IMR-90 (cell line): Measurements from ENCODE around the gene FARP1. TPM values are rescaled to one million over a fixed set of nuclear protein-coding genes. Genes with fewer than 3 reads are reported as not detected.

Source experiments
- ATAC-seq: fragments of 200-7000 bp; cut with Tn5 transposase; 2 replicates; pipeline ENCODE4 v1.9.1; 2020; ENCODE audit warnings: low read depth, mild to moderate bottlenecking, moderate library complexity
- BruUV-seq: library from RNA; stranded (reverse); fragments of 400-500 nt; replicated peaks from 2 replicates; lab custom pipeline; 2021; lab: Mats Ljungman, UMichigan
- CTCF ChIA-PET: fragments of 300-600 bp; formaldehyde crosslinking; extraction: SDS; loops from one replicate; lab custom pipeline; 2021; ENCODE audit warnings: antibody characterized with exemption; lab: Yijun Ruan, JAX
- POLR2A ChIA-PET: fragments of 300-600 bp; sonication (Branson Sonifier 250); formaldehyde crosslinking; loops from one replicate; lab custom pipeline; 2022; ENCODE audit warnings: antibody characterized with exemption; ENCODE audit not compliant: unreplicated experiment; lab: Charles Lee
- DNase-seq: peaks from one replicate; pipeline ENCODE4 v3.0.0; 2013
- H2AFZ ChIP-seq: replicated peaks from 2 replicates; pipeline ENCODE3; 2013; ENCODE audit warnings: low read length, mild to moderate bottlenecking; ENCODE audit not compliant: poor library complexity
- H2AK5ac ChIP-seq: 2 replicates; pipeline ENCODE4 v1.6.1; 2013; ENCODE audit warnings: low read depth, low read length, inconsistent platforms
- H2AK9ac ChIP-seq: replicated peaks from 2 replicates; pipeline ENCODE3; 2013; ENCODE audit warnings: mild to moderate bottlenecking, low read depth, low read length, moderate library complexity; ENCODE audit not compliant: poor library complexity
- H2BK120ac ChIP-seq: 2 replicates; pipeline ENCODE4 v1.6.1; 2013; ENCODE audit warnings: low read depth, low read length, inconsistent platforms
- H2BK15ac ChIP-seq: 3 replicates; pipeline ENCODE4 v1.6.1; 2013; ENCODE audit warnings: low read depth, low read length, inconsistent platforms
- H2BK20ac ChIP-seq: 2 replicates; pipeline ENCODE4 v1.6.1; 2013; ENCODE audit warnings: low read depth, mild to moderate bottlenecking, inconsistent platforms, low read length, moderate library complexity
- H2BK5ac ChIP-seq: 2 replicates; pipeline ENCODE4 v1.6.1; 2013; ENCODE audit warnings: mild to moderate bottlenecking, low read depth, low read length, inconsistent platforms; ENCODE audit not compliant: poor library complexity, severe bottlenecking
- H3K14ac ChIP-seq: replicated peaks from 2 replicates; pipeline ENCODE4 v1.6.1; 2013; ENCODE audit warnings: low read depth, low read length, inconsistent platforms
- H3K18ac ChIP-seq: 2 replicates; pipeline ENCODE4 v1.6.1; 2013; ENCODE audit warnings: low read depth, low read length, control low read depth
- H3K23ac ChIP-seq: 2 replicates; pipeline ENCODE4 v1.6.1; 2013; ENCODE audit warnings: low read depth, low read length, inconsistent platforms
- H3K27ac ChIP-seq: 2 replicates; pipeline ENCODE4 v1.5.1; 2013; ENCODE audit warnings: mild to moderate bottlenecking, control low read depth, low read length; ENCODE audit not compliant: insufficient read depth
- H3K27me3 ChIP-seq: 2 replicates; pipeline ENCODE4 v1.6.1; 2013; ENCODE audit warnings: low read length; ENCODE audit not compliant: control insufficient read depth, insufficient read depth
- H3K36me3 ChIP-seq: 2 replicates; pipeline ENCODE4 v1.6.1; 2013; ENCODE audit warnings: low read length, mixed read lengths; ENCODE audit not compliant: control insufficient read depth, insufficient read depth
- H3K4ac ChIP-seq: 2 replicates; pipeline ENCODE4 v1.6.1; 2013; ENCODE audit warnings: low read depth, low read length, inconsistent platforms
- H3K4me1 ChIP-seq: 2 replicates; pipeline ENCODE4 v1.6.1; 2013; ENCODE audit warnings: low read length, mixed read lengths; ENCODE audit not compliant: control insufficient read depth, insufficient read depth
- H3K4me2 ChIP-seq: 2 replicates; pipeline ENCODE4 v1.6.1; 2013; ENCODE audit warnings: low read depth, mild to moderate bottlenecking, control low read depth, low read length, moderate library complexity
- H3K4me3 ChIP-seq: 2 replicates; pipeline ENCODE4 v1.5.1; 2013; ENCODE audit warnings: low read depth, mild to moderate bottlenecking, control low read depth, low read length, moderate library complexity; ENCODE audit not compliant: insufficient read depth
- H3K56ac ChIP-seq: 2 replicates; pipeline ENCODE4 v1.6.1; 2013; ENCODE audit warnings: low read length, inconsistent platforms; ENCODE audit not compliant: insufficient read depth; ENCODE audit errors: extremely low read depth
- H3K79me1 ChIP-seq, 2 experiments: 2 replicates each; pipeline ENCODE4 v1.6.1; 2013; ENCODE audit warnings: low read length in 2 of 2, inconsistent platforms in 1 of 2, low read depth in 1 of 2
- H3K9ac ChIP-seq: 2 replicates; pipeline ENCODE4 v1.6.1; 2013; ENCODE audit warnings: low read depth, low read length, control low read depth
- H3K9me1 ChIP-seq: 2 replicates; pipeline ENCODE4 v1.6.1; 2013; ENCODE audit warnings: low read length, inconsistent platforms; ENCODE audit not compliant: insufficient read depth
- H3K9me3 ChIP-seq: 2 replicates; pipeline ENCODE4 v1.6.1; 2013; ENCODE audit warnings: low read length; ENCODE audit not compliant: control insufficient read depth, insufficient read depth
- H4K20me1 ChIP-seq: 2 replicates; pipeline ENCODE4 v1.6.1; 2013; ENCODE audit warnings: low read length, inconsistent platforms; ENCODE audit not compliant: insufficient read depth
- H4K5ac ChIP-seq: 2 replicates; pipeline ENCODE4 v1.6.1; 2013; ENCODE audit warnings: mild to moderate bottlenecking, low read depth, low read length, control low read depth
- H4K8ac ChIP-seq, 2 experiments: 2 replicates each; pipeline ENCODE4 v1.6.1; 2013; ENCODE audit warnings: low read depth in 2 of 2, low read length in 2 of 2, control low read depth in 1 of 2, inconsistent platforms in 1 of 2
- H4K91ac ChIP-seq: 2 replicates; pipeline ENCODE4 v1.6.1; 2013; ENCODE audit warnings: low read depth, low read length, inconsistent platforms; ENCODE audit not compliant: insufficient read depth
- NFE2L2 ChIP-seq: fragments of 150-350 bp; IDR thresholded peaks from 2 replicates; pipeline ENCODE4 v1.6.1; 2016; ENCODE audit warnings: low read depth, mild to moderate bottlenecking, low read length
- WGBS, 2 experiments: methylation state at CpG; one replicate each; pipeline versions ENCODE4 v1.1.5 to v1.1.7; 2013; ENCODE audit warnings: missing lambda C conversion rate in 2 of 2; ENCODE audit not compliant: insufficient read length in 1 of 2; ENCODE audit errors: extremely low coverage in 2 of 2; 5-methylcytosine and 5-hydroxymethylcytosine counted together
- dilution Hi-C: fragments of 300-500 bp; cut with HindIII; formaldehyde crosslinking; loops from one replicate; pipeline ENCODE4 v1.14.3; 2018; ENCODE audit warnings: low sequenced_read_pairs; ENCODE audit not compliant: unreplicated experiment
- in situ Hi-C: fragments of 300-500 bp; cut with MboI; formaldehyde crosslinking; loops from 3 replicates; pipeline ENCODE4 v1.14.3; 2019; ENCODE audit warnings: low sequenced_read_pairs, inconsistent platforms, mixed read lengths
- intact Hi-C: fragments of 100-400 bp; cut with micrococcal nuclease; formaldehyde crosslinking; loops from 2 replicates; pipeline ENCODE4 v1.10.0; 2022
- polyA plus RNA-seq, 3 experiments: library from polyadenylated mRNA; depleted of rRNA; stranded (reverse); fragments of >200 nt; gene quantifications; 2 replicates each; pipeline ENCODE4 v1.2.3, GENCODE V29; 2012; ENCODE audit warnings: low replicate concordance in 1 of 3
- total RNA-seq: library from RNA; depleted of rRNA; stranded (reverse); fragments of >200 nt; gene quantifications from 2 replicates; pipeline ENCODE4 v1.2.3, GENCODE V29; 2012

Gene FARP1
- total and polyA plus RNA-seq, 2 of the 4 experiments (the other 2 are of a cell fraction), result 39.6 to 57.0 TPM

DNA sequence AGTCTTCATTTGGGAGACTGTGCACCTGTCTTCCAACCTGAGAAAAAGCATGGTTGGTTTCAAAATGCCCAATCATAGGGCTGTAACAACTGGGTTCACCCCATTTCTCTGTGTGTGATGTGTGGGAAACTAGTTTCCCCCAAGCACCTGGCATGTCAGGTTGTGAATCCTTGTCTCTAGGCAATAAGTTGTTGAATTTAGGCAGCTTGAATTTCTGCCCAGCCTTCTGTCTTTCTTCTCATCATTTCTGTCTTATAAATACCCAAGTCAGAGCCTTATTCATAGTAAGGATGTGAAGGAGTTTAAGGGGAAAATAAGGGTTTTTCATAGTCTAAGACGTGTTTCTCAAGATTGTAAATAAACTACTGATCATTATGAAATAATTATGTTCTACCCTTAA, 204.9 kb downstream of the FARP1 start:
- peaks cover 38% of the 10 kb centered on the region for H4K20me1 ChIP-seq
- H4K5ac ChIP-seq, result no peak overlapping the region
- peaks cover 25% of the 10 kb centered on the region for H3K9me1 ChIP-seq
- no peak for TF ChIP-seq NFE2L2
- H3K27ac ChIP-seq, result no peak overlapping the region
- WGBS, 2 experiments, result no CpG with 5 or more reads among the region's 1 CpG
- no peaks in the 10 kb centered on the region for H3K9me3 ChIP-seq
- H2BK120ac ChIP-seq, result no peak overlapping the region
- H3K36me3 ChIP-seq, result peaks cover 26% of the 10 kb centered on the region
- H2AK5ac ChIP-seq, result no peak overlapping the region
- intact Hi-C loops, result no loop called here
- DNase-seq (no peak), ATAC-seq (no peak)
- H3K14ac ChIP-seq, result no peak overlapping the region
- no peaks in the 10 kb centered on the region for H3K27me3 ChIP-seq
- BruUV-seq, result no TSS peak
- no peak overlapping the region for H4K8ac ChIP-seq
- in situ Hi-C loops, result no loop called here
- dilution Hi-C loops, result no loop called here
- H3K18ac ChIP-seq, result no peak overlapping the region
- ChIA-PET CTCF (no interaction called here), POLR2A (no interaction called here)
- no peak overlapping the region for H2BK20ac ChIP-seq
- H2BK5ac ChIP-seq, result no peak overlapping the region
- H3K9ac ChIP-seq, result no peak overlapping the region
- H3K4me3 ChIP-seq, result no peak overlapping the region
- no peak overlapping the region for H2AFZ ChIP-seq
- no peak overlapping the region for H2BK15ac ChIP-seq
- no peak overlapping the region for H4K91ac ChIP-seq
- H3K4ac ChIP-seq, result no peak overlapping the region
- H3K4me1 ChIP-seq, result no peaks in the 10 kb centered on the region; the same call in 1 of the 2 replicates
- H3K23ac ChIP-seq, result no peak overlapping the region
- peaks cover 45 to 88% of the 10 kb centered on the region in 2 experiments for H3K79me1 ChIP-seq
- H3K56ac ChIP-seq, result no peak overlapping the region
- H3K4me2 ChIP-seq, result no peak overlapping the region
- H2AK9ac ChIP-seq, result no peak overlapping the region
